WTC11 (cell line): ENCODE results near the gene PHKB. TPM values are rescaled to one million over a fixed set of nuclear protein-coding genes. Genes with fewer than 3 reads are reported as not detected.

Experiments used
- ATAC-seq: fragments of 200-7000 bp; cut with Tn5 transposase; 2 replicates; pipeline ENCODE4 v1.10.0; 2021; ENCODE audit warnings: mild to moderate bottlenecking, moderate library complexity
- CTCF ChIA-PET: fragments of 300-600 bp; sonication (Branson Sonifier 250); formaldehyde crosslinking; loops from one replicate; lab custom pipeline; 2021; ENCODE audit warnings: antibody characterized with exemption; lab: Charles Lee
- POLR2A ChIA-PET: fragments of 350-600 bp; sonication (Branson Sonifier 250); formaldehyde crosslinking; loops from one replicate; lab custom pipeline; 2021; ENCODE audit warnings: antibody characterized with exemption; lab: Charles Lee
- DNase-seq: peaks from one replicate; pipeline ENCODE4 v3.0.0; 2021; ENCODE audit warnings: low spot score
- H3K27ac Mint-ChIP-seq: 2 replicates; pipeline ENCODE4 v1.8.0; 2021; ENCODE audit warnings: mixed read lengths
- H3K27me3 Mint-ChIP-seq: 2 replicates; pipeline ENCODE4 v1.8.0; 2021; ENCODE audit warnings: low read depth, mild to moderate bottlenecking, moderate library complexity, mixed read lengths
- H3K36me3 Mint-ChIP-seq: 2 replicates; pipeline ENCODE4 v1.8.0; 2021; ENCODE audit warnings: mixed read lengths
- H3K4me1 Mint-ChIP-seq: 2 replicates; pipeline ENCODE4 v1.8.0; 2022; ENCODE audit warnings: mixed read lengths
- H3K4me3 Mint-ChIP-seq: 2 replicates; pipeline ENCODE4 v1.8.0; 2021; ENCODE audit warnings: mild to moderate bottlenecking, moderate library complexity, mixed read lengths
- H3K9me3 Mint-ChIP-seq: 2 replicates; pipeline ENCODE4 v1.8.0; 2021; ENCODE audit warnings: mixed read lengths
- AR ChIP-seq: fragments of 250-450 bp; sonication (Bioruptor Pico); IDR thresholded peaks from 2 replicates; pipeline ENCODE4 v1.9.0; 2021; ENCODE audit warnings: mild to moderate bottlenecking
- ATF6 ChIP-seq: sonication (generic); formaldehyde crosslinking; IDR thresholded peaks from 2 replicates; pipeline ENCODE4 v1.8.1; 2023; ENCODE audit warnings: mild to moderate bottlenecking, missing genetic modification reagents
- CTCF ChIP-seq: fragments of 200-600 bp; IDR thresholded peaks from 2 replicates; pipeline ENCODE4 v1.8.0; 2022; ENCODE audit warnings: antibody characterized with exemption
- E2F1 ChIP-seq: sonication (generic); formaldehyde crosslinking; IDR thresholded peaks from 2 replicates; pipeline ENCODE4 v1.8.0; 2022; ENCODE audit warnings: mild to moderate bottlenecking, missing genetic modification reagents
- ELF4 ChIP-seq: sonication (generic); formaldehyde crosslinking; IDR thresholded peaks from 2 replicates; pipeline ENCODE4 v1.8.1; 2022; ENCODE audit warnings: low read depth, mild to moderate bottlenecking, moderate library complexity, missing genetic modification reagents
- ESRRA ChIP-seq: sonication (generic); formaldehyde crosslinking; IDR thresholded peaks from 2 replicates; pipeline ENCODE4 v1.8.1; 2022; ENCODE audit warnings: mild to moderate bottlenecking, missing genetic modification reagents, borderline replicate concordance
- IRF2 ChIP-seq: sonication (generic); formaldehyde crosslinking; IDR thresholded peaks from 2 replicates; pipeline ENCODE4 v1.8.0; 2022; ENCODE audit warnings: low read depth, missing genetic modification reagents, borderline replicate concordance
- MXD4 ChIP-seq: fragments of 250-450 bp; sonication (Bioruptor Pico); IDR thresholded peaks from 2 replicates; pipeline ENCODE4 v1.8.0; 2021; ENCODE audit warnings: mild to moderate bottlenecking, moderate library complexity, borderline replicate concordance
- NFYB ChIP-seq: sonication (generic); formaldehyde crosslinking; conservative IDR thresholded peaks from 2 replicates; pipeline ENCODE4 v1.8.0; 2022; ENCODE audit warnings: low read depth, missing genetic modification reagents
- PREB ChIP-seq: sonication (generic); formaldehyde crosslinking; IDR thresholded peaks from 2 replicates; pipeline ENCODE4 v1.8.1; 2022; ENCODE audit warnings: mild to moderate bottlenecking, missing genetic modification reagents, moderate library complexity, borderline replicate concordance
- TP53 ChIP-seq: sonication (generic); formaldehyde crosslinking; IDR thresholded peaks from 2 replicates; pipeline ENCODE4 v1.8.1; 2023; ENCODE audit warnings: mild to moderate bottlenecking, missing genetic modification reagents
- ZBTB21 ChIP-seq: sonication (generic); formaldehyde crosslinking; IDR thresholded peaks from 2 replicates; pipeline ENCODE4 v1.8.1; 2023; ENCODE audit warnings: mild to moderate bottlenecking, missing genetic modification reagents, borderline replicate concordance
- ZBTB43 ChIP-seq: sonication (generic); formaldehyde crosslinking; IDR thresholded peaks from 2 replicates; pipeline ENCODE4 v1.8.1; 2023; ENCODE audit warnings: mild to moderate bottlenecking, missing genetic modification reagents
- ZNF317 ChIP-seq: sonication (generic); formaldehyde crosslinking; IDR thresholded peaks from 2 replicates; pipeline ENCODE4 v1.8.1; 2023; ENCODE audit warnings: low read depth, mild to moderate bottlenecking, moderate library complexity, missing genetic modification reagents, borderline replicate concordance
- ZNF532 ChIP-seq: fragments of 250-450 bp; sonication (Bioruptor Pico); IDR thresholded peaks from 2 replicates; pipeline ENCODE4 v1.9.0; 2021; ENCODE audit warnings: mild to moderate bottlenecking, borderline replicate concordance
- ZNF671 ChIP-seq: fragments of 250-450 bp; sonication (Bioruptor Pico); IDR thresholded peaks from 2 replicates; pipeline ENCODE4 v1.8.0; 2021; ENCODE audit warnings: mild to moderate bottlenecking
- total RNA-seq: library from RNA; stranded (reverse); gene quantifications from 3 replicates; pipeline ENCODE4 v1.2.3, GENCODE V29; 2021

The PHKB gene
- total RNA-seq, 1 experiment from 2014 or later: 43.9 TPM

- no peak for TF ChIP-seq IRF2 (CRISPR knock-in tag)
- no peak for TF ChIP-seq PREB (CRISPR knock-in tag)
- TF ChIP-seq AR (CRISPR knock-in tag): no peak
- no peak for TF ChIP-seq ZBTB43
Observed at GRCh38 chr16:47578033-47578432, 116.9 kb downstream of the PHKB start.

GRCh38 chr16:47578573-47578972 lies 117.4 kb downstream of the PHKB start:
- TF ChIP-seq ZNF532 (no peak), NFYB (CRISPR knock-in tag) (no peak), ELF4 (CRISPR knock-in tag) (no peak), ZNF671 (CRISPR knock-in tag) (no peak), CTCF (no peak), ESRRA (CRISPR knock-in tag) (no peak), ATF6 (CRISPR knock-in tag) (no peak), TP53 (CRISPR knock-in tag) (no peak), ZNF317 (CRISPR knock-in tag) (no peak), ZBTB43 (no peak), ZBTB21 (CRISPR knock-in tag) (no peak), E2F1 (CRISPR knock-in tag) (no peak), MXD4 (CRISPR knock-in tag) (no peak)
- peaks cover 8% of the 10 kb centered on the region for H3K9me3 Mint-ChIP-seq
- DNase-seq (no peak), ATAC-seq (no peak)
- CTCF ChIA-PET: no interaction called here
- peaks cover 8% of the 10 kb centered on the region for H3K36me3 Mint-ChIP-seq
- no peak overlapping the region for H3K4me3 Mint-ChIP-seq
- no peaks in the 10 kb centered on the region for H3K27me3 Mint-ChIP-seq
- H3K27ac Mint-ChIP-seq: no peak overlapping the region
- POLR2A ChIA-PET: no interaction called here
- H3K4me1 Mint-ChIP-seq: peaks cover 9% of the 10 kb centered on the region

More at GRCh38 chr16:47578033-47578432, 116.9 kb downstream of the PHKB start:
- peaks cover 8% of the 10 kb centered on the region for H3K9me3 Mint-ChIP-seq
- no peak for ATAC-seq
- DNase-seq: no peak
- no peak overlapping the region for H3K4me3 Mint-ChIP-seq
- H3K4me1 Mint-ChIP-seq: peaks cover 7% of the 10 kb centered on the region
- ChIA-PET CTCF (no interaction called here), POLR2A (no interaction called here)
- H3K27me3 Mint-ChIP-seq: no peaks in the 10 kb centered on the region
- peaks cover 8% of the 10 kb centered on the region for H3K36me3 Mint-ChIP-seq
- no peak overlapping the region for H3K27ac Mint-ChIP-seq
